GM12874 (cell line): ENCODE data around the gene ANKRD11.

Experiments used
- TF ChIP-seq, protein P1 (sequence below): IDR thresholded peaks from 2 replicates; pipeline ENCODE4 v1.5.1; 2011; ENCODE audit warnings: low read depth, mild to moderate bottlenecking, control low read depth, low read length, moderate library complexity; ENCODE audit not compliant: insufficient read depth

ANKRD11 gene

DNA sequence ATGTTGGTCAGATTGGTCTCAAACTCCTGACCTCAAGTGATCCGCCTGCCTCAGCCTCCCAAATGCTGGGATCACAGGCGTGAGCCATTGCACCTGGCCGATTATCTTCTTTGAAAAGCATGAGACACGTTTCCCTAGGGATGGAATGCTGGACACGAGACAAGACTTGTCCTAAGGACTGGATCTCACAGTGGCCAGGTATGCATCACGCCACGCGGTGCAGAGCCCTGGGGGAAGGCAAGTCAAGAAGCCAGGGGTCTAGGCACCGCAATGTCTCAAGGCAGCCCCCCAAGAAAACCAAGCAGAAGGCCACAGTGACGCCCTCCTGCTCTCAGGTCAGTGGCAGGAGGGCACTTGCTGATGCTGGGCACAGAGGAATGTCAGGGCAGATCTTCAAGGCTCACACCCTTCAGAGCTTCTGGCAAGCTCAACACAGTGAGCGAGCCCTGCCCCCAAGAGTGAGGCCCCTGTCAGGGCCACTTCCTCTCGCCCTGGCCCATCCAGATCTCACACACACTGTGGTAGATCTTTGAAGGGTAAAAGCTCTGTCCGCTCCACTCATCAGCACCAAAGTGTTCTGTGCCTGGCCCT, 138.2 kb downstream of the ANKRD11 start:
- TF ChIP-seq, protein P1, sequence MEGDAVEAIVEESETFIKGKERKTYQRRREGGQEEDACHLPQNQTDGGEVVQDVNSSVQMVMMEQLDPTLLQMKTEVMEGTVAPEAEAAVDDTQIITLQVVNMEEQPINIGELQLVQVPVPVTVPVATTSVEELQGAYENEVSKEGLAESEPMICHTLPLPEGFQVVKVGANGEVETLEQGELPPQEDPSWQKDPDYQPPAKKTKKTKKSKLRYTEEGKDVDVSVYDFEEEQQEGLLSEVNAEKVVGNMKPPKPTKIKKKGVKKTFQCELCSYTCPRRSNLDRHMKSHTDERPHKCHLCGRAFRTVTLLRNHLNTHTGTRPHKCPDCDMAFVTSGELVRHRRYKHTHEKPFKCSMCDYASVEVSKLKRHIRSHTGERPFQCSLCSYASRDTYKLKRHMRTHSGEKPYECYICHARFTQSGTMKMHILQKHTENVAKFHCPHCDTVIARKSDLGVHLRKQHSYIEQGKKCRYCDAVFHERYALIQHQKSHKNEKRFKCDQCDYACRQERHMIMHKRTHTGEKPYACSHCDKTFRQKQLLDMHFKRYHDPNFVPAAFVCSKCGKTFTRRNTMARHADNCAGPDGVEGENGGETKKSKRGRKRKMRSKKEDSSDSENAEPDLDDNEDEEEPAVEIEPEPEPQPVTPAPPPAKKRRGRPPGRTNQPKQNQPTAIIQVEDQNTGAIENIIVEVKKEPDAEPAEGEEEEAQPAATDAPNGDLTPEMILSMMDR, result no peak

DNA sequence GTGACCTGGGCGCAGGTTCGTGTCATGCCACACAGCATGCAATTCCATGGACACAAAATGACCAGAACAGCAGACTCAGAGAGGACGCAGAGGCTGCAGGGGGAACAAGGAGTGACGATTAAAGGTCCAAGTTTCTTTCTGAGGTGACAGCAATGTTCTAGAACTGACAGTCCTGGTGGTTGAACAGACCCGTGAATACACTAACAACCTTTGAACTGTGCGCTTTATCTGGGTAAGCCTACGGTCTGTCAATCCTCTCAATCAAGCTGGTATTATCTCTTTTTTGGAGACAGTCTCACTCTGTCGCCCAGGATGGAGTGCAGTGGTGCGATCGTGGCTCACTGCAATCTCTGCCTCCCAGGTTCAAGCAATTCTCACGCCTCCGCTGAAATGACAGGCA, 138.7 kb downstream of the ANKRD11 start:
- TF ChIP-seq, protein P1, result no peak

DNA sequence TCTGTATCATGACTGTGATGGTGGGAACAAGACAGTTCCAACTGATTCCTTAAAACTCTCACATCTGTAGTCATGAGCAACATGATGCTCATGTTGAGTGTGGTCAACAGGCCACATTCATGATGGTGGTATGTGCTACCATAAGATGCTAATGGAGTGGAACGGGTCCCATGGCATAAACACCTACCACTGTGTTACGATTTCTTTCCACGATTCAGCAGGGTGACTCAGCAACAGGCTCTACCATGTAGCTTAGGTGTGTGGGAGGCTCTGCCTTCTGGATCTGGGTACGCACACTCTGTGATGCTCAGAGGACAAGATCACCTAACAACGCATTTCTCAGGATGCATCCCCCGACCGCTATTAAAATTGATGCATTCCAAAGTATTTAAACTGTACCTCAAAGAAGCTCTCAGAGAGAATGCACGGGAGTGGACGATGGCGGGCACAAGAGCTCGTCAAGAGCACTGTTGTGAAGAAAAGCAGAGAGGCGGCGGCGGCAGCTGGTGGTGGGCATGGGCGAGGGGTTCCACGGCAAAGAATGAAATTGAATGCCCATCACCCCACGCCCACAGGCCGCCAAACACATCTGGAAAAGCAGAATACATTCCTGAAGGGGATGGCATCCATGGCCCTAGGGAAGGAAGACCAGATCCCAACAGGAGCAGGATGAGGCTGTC, 139.5 kb downstream of the ANKRD11 start:
- TF ChIP-seq, protein P1, result no peak

DNA sequence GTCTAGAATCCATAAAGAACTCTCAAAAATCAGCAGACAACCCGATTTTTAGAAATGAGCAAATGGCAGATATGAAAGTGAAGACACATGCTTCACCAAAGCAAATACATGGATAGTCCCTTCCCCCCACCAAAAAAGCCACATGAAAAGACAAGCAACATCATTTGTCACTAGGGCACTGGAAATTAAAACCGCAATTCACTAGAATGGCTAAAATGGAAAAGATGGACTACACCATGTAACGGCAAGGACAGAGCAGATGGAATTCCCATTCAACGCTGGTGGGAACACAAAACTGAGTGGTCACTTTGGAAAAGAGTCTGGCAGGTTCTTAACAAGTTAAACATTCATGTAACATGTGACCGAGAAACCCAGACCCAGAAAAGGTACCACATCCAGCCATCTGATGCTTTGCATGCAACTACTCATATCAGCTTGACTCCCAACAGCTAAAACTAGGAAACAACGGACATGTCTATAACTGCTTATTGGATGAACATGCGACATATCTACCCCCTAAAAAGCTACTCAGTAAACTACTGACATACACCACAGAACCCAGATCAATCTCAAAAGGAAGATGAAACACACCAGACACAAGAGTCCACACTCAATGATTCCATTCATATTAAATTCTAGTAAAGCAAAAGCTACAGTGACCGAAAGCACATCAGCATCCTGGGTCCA, 140.3 kb downstream of the ANKRD11 start:
- TF ChIP-seq, protein P1, result no peak

DNA sequence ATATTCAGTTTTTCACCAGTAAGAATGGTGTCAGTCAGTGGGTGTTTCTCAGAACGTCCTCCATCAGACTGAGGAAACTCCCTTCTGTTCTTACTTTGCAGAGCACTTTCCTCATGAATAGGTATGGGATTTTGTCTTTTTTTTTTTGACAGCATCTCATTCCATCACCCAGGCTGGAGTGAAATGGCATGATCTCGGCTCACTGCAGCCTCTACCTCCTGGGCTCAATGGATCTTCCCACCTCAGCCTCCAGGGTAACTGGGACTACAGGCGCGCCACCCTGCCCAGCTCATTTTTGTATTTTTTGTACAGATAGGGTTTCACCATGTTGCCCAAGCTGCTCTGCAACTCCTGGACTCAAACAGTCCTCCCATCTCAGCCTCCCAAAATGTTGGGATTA, 142.6 kb downstream of the ANKRD11 start:
- TF ChIP-seq, protein P1, result no peak

DNA sequence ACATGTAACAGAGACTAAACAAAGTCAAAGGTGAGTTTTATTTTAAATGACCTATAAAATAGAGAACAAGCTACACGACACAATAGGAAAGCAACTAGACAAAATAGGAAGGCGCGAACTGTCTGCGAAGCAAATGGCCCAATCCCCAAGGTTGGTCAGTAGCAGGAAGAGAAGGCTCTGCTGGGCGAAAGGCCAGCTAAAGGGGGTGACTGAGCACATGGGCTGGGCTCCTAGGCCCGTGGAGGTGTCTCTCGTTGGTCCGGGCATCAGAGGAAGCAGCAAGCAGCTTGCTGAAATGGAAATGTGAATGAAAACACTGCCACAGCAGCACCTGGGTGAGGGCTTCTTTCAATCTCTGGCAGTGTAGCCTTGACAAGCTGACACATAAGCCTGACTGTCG, 143.5 kb downstream of the ANKRD11 start:
- TF ChIP-seq, protein P1, result no peak

DNA sequence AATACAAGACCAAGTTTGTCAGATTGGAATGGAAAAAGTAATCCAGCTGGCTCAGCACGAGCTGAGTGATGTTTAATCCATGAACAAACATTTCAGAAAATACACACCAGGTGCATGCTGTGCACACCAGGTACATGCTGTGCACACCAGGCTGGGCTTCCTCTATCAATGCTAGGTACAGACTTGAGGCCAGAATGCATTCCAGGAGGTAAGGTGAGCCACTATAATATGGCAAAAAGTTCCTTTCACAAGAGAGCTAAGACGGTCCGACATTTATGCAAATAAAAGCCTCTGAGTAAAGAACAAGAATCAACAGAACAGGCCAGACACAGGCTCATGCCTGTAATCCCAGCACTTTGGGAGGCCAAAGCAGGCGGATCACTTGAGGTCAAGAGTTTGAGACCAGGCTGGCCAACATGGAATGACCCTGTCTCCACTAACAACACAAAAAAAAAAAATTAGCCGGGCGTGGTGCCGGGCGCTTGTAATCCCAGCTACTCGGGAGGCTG, 144.7 kb downstream of the ANKRD11 start:
- TF ChIP-seq, protein P1, result no peak
